Measurements from ENCODE around the gene SKI. TPM values are rescaled to one million over a fixed set of nuclear protein-coding genes. Genes with fewer than 3 reads are reported as not detected.

The SKI gene
- total RNA-seq, 2 experiments from 2014 or later: 286 to 324 TPM

DNA sequence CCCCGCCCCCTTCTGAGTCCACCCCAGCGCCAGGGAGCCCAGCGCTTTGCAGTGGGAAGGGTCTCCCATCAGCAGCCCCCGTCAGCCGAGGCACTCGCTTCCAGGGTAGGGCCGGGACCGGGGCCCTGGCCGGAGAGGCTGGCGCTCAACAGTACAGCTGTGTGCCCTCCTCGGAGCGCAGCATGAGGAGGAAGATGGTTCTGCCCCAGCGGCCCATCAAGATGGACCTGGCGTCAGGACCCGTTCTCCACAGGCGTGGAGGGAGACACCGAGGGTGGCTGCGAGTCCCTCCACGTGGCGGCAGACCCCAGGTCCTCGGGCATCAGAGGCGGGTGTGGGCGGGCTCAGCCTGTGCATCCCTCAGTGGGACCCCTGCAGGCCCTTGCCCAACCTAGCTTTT lies 109.0 kb downstream of the SKI start:
- no peaks in the 10 kb centered on the region for H3K9me3 Mint-ChIP-seq
- no peak for TF ChIP-seq CTCF (IDR thresholded peaks at IDR 0.05)
- ATAC-seq (ENCODE audit: poor library complexity) (no peak), DNase-seq (no peak)
- Histone ChIP-seq H3K27me3 (ENCODE audit: control insufficient read depth in 1 of 2, insufficient read depth in 2 of 2, low read length in 2 of 2) (no peaks in the 10 kb centered on the region), H3K27ac (ENCODE audit: low read depth in 1 of 2, low read length in 2 of 2) (no peak overlapping the region), H3K9me3 (ENCODE audit: control insufficient read depth in 1 of 2, insufficient read depth in 1 of 2, low read length in 2 of 2) (no peaks in the 10 kb centered on the region), H3K36me3 (ENCODE audit: insufficient read depth, low read length) (no peaks in the 10 kb centered on the region), H3K4me3 (ENCODE audit: low read length) (no peak overlapping the region), H3K4me1 (ENCODE audit: insufficient read depth, low read length) (no peaks in the 10 kb centered on the region)
- intact Hi-C loops (cut with DNase I, micrococcal nuclease): no loop called here
- no peaks in the 10 kb centered on the region for H3K27me3 Mint-ChIP-seq
- no peak overlapping the region for H3K4me3 Mint-ChIP-seq
- no peaks in the 10 kb centered on the region for H3K4me1 Mint-ChIP-seq (ENCODE audit: low read depth)
- POLR2A ChIA-PET: no interaction called here
- no peak overlapping the region for H3K27ac Mint-ChIP-seq
- CTCF ChIA-PET: interaction anchor here (0.5 kb wide), 1 partner anchor 51 kb away, joined by 3 read pairs; no protein-coding TSS in a partner anchor
- H3K36me3 Mint-ChIP-seq (ENCODE audit: low read depth): no peaks in the 10 kb centered on the region

DNA sequence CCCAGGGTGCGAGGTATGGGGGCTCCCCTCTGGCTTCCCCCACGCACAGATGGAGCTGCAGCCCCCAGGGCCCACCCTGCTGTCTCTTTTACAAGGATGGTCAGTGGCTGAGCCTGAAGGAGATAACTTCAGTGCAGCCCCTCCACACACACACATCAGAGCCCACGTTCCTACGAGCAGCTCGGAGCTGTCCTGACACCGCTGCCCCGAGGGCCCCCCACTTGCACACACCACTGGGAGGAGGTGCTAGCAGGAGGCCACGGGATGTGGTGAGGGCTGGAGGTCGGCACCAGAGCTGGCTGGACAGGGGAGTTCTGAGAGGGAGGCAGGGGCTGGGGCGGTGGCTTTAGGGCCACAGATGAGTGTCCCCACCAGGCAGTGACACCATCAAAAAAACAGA lies 109.4 kb downstream of the SKI start:
- no peaks in the 10 kb centered on the region for H3K36me3 Mint-ChIP-seq (ENCODE audit: low read depth)
- Histone ChIP-seq H3K9me3 (ENCODE audit: control insufficient read depth in 1 of 2, insufficient read depth in 1 of 2, low read length in 2 of 2) (no peaks in the 10 kb centered on the region), H3K4me1 (ENCODE audit: insufficient read depth, low read length) (no peaks in the 10 kb centered on the region), H3K4me3 (ENCODE audit: low read length) (no peak overlapping the region), H3K36me3 (ENCODE audit: insufficient read depth, low read length) (no peaks in the 10 kb centered on the region), H3K27ac (ENCODE audit: low read depth in 1 of 2, low read length in 2 of 2) (no peak overlapping the region), H3K27me3 (ENCODE audit: control insufficient read depth in 1 of 2, insufficient read depth in 2 of 2, low read length in 2 of 2) (no peaks in the 10 kb centered on the region)
- POLR2A ChIA-PET: no interaction called here
- H3K9me3 Mint-ChIP-seq: no peaks in the 10 kb centered on the region
- no peak overlapping the region for H3K4me3 Mint-ChIP-seq
- ATAC-seq (ENCODE audit: poor library complexity) (no peak), DNase-seq (no peak)
- H3K27me3 Mint-ChIP-seq: no peaks in the 10 kb centered on the region
- intact Hi-C loops (cut with DNase I, micrococcal nuclease): no loop called here
- TF ChIP-seq CTCF (IDR thresholded peaks at IDR 0.05): no peak
- H3K27ac Mint-ChIP-seq: no peak overlapping the region
- H3K4me1 Mint-ChIP-seq (ENCODE audit: low read depth): no peaks in the 10 kb centered on the region
- CTCF ChIA-PET: interaction anchor here (0.5 kb wide), 1 partner anchor 52 kb away, joined by 3 read pairs; no protein-coding TSS in a partner anchor

DNA sequence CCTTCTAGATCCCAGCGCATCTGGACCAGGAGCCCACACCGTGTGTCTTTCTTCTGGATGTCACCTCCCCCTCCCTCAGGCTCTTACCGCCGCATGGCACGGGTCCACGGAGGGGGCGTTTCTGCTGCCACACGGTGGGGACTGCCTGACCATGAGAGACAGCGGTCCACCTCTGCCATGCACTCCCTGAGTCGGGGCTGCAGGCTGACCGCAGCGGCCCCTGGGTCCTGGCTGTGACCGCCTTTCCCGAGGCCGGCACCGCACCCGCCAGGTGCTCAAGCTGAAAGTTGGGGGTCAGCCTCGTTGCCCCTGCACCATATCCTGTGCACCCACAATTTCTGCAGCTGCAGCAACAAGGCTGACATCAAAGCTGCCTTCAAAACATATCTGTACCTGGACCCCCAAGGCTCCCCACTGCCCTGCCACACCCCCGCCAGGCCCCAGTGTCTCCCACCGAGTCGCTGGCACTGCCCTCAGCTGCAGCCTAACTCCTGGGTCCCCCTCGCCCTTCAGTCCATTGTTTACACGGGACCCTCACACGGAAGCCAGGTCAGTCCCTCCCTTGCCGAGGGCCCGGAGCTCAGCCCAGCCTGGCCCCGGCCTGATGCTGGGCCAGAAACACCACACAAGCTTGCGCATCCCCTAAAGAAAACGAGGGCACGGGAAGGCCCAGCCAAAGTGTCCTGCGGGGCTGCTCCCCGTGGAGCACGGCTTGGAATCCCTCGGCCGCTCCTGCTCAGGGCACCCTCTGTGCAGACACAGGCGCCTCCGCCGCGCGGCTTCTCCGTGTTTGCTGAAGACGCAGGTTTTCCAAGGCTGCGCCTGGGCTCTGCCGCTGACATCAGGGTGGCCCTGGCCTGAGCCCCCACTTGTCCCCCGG lies 111.3 kb downstream of the SKI start:
- intact Hi-C loops (cut with DNase I, micrococcal nuclease): no loop called here

More for the DNA sequence above, 111.3 kb downstream of the SKI start:
- Mint-ChIP-seq H3K4me3 (no peak overlapping the region), H3K27me3 (no peaks in the 10 kb centered on the region), H3K27ac (no peak overlapping the region), H3K9me3 (no peaks in the 10 kb centered on the region), H3K4me1 (ENCODE audit: low read depth) (no peaks in the 10 kb centered on the region), H3K36me3 (ENCODE audit: low read depth) (no peaks in the 10 kb centered on the region)
- Histone ChIP-seq H3K27ac (ENCODE audit: low read depth in 1 of 2, low read length in 2 of 2) (no peak overlapping the region), H3K9me3 (ENCODE audit: control insufficient read depth in 1 of 2, insufficient read depth in 1 of 2, low read length in 2 of 2) (no peaks in the 10 kb centered on the region), H3K36me3 (ENCODE audit: insufficient read depth, low read length) (no peaks in the 10 kb centered on the region), H3K4me1 (ENCODE audit: insufficient read depth, low read length) (no peaks in the 10 kb centered on the region), H3K27me3 (ENCODE audit: control insufficient read depth in 1 of 2, insufficient read depth in 2 of 2, low read length in 2 of 2) (no peaks in the 10 kb centered on the region), H3K4me3 (ENCODE audit: low read length) (no peak overlapping the region)
- DNase-seq: no peak
- no peak for TF ChIP-seq CTCF (IDR thresholded peaks at IDR 0.05)
- POLR2A ChIA-PET: no interaction called here
- CTCF ChIA-PET: no interaction called here
- ATAC-seq (ENCODE audit: poor library complexity): no peak

Measured in CD4-positive, alpha-beta T cell (primary cell).